Ramos (cell line): Measurements from ENCODE around the gene FLOT1.

Source experiments
- in situ Hi-C: fragments of 300-500 bp; cut with MboI; formaldehyde crosslinking; loops from one replicate; pipeline ENCODE4 v1.14.3; 2022; ENCODE audit warnings: low sequenced_read_pairs; ENCODE audit not compliant: unreplicated experiment

Gene FLOT1

DNA sequence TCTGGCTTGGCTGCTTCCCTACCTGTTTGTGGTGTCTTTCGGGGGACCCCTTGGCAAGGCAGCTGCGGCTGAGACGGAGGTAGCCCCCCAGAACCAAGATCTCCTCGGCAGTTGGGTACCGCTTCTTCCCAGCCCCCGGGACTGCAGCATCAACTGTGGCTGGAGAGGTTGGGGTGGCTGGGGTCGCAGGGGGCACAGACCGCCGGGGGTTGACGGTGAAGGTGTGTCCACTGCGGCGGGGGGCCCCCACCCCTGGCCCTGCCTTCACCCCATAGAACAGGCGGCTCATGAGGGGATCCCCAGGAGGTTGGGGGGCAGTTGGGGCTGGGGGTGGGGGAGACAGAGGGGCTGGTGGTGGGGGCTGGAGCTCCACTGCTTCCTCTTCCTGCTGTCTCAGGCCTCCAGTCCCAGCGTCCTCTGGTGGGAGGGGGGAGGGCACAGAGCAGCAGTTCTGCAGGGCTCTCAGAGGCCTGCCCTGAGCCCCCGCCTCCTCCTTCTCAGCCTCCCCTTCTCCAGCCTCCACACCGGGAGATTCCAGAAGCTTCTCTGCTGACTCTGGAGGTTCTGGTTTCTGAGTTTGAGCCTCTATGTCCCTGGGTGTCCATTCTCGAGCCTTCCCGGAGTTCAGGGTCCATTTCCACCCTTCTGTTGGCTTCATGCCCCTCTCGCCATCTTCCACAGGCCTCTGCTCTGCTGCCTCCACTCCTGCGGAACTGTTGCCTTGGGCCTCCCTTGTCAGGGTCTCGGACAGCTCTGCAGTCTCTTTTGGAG, 57.9 kb downstream of the FLOT1 start:
- in situ Hi-C loops = no loop called here

DNA sequence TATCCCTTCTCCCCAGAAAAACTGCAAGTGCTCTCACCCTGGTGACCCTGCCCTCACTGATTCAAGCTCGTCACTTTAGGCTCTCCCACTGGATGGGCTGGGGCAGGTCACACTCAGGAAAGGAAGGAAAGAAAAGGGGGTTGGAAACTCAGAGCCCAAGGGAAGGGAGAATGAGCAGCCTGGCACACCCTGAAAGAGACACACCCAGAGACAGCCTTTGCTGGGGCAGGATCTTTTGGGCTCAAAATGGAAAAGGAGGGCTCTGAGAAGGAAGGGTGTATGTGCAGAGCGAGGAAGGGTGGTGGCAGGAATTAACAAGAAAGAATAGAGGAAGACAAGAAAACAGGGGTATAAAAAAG, 58.5 kb downstream of the FLOT1 start:
- in situ Hi-C loops = no loop called here

DNA sequence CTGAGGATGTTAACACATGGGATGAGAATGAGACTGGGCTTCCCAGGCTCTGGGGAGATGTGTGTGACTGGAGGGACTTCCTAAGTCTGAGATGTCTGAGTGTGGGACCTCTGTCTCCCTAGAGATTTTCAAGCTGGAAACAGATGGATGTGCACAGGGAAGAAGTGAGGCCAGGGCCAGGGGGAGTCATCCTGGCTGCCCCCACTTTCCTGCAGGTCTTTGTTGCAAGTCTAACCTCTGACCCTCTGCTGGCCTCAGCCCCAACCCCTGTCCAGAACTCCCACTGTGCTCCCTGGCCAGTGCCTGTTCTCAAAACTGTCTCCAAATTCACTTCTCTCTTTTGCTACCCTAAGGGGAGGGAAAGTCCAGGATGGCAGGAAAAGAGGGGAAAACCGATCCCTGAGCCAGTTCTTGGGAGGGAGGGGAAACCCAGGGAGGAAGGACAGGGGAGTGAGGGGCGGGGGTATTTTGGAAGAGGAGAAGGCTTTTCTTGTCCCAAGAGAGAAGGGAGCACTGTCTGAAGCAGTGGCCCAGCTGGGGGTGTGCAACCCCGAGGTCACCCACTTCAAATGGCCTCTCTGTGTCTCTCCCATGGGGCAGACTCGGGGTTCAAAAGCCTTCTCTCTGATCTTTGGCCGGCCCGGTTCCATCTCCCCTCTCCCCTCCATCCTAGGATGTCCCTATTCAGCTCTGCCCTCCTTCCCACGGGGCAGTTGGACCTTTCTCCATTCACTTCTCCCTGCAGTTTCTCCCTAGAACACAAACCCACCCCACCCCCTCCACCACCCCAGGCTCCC, 59.1 kb downstream of the FLOT1 start:
- in situ Hi-C loops = no loop called here

- in situ Hi-C loops = no loop called here
These were observed 60.1 kb downstream of the FLOT1 start for GRCh38 chr6:30682143-30683117.

DNA sequence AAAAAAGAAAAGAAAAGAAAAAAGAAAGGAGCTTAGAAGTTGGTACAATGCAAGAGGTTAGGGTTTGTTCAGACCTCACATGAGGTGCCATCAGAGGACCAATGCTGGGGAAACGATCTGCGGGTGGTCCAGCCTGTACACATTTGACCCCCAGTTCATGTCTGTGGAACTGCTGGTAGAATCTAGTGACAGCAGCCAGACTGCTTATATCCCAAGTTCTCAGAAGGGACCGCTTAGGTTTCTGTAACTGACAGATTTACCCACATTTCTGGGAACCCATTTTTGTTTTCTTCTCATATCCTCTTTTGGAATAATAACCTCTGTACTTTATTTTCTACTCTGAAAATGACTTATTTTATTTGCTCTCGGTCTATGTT, 60.7 kb downstream of the FLOT1 start:
- in situ Hi-C loops = no loop called here

GRCh38 chr6:30679765-30680535, 62.5 kb downstream of the FLOT1 start:
- in situ Hi-C loops = no loop called here

GRCh38 chr6:30678964-30679726, 63.3 kb downstream of the FLOT1 start:
- in situ Hi-C loops = no loop called here
